B cell (primary cell): ENCODE measurements around the gene PROM1. TPM values are rescaled to one million over a fixed set of nuclear protein-coding genes. Genes with fewer than 3 reads are reported as not detected.

Experiments
- ATAC-seq: fragments of 200-7000 bp; cut with Tn5 transposase; one replicate; pipeline ENCODE4 v1.10.0; 2021; ENCODE audit warnings: low read depth, mild to moderate bottlenecking, moderate number of reproducible peaks, moderate library complexity
- CTCF ChIA-PET: fragments of 350-600 bp; sonication (Branson Sonifier 250); formaldehyde crosslinking; loops from one replicate; lab custom pipeline; 2021; ENCODE audit warnings: antibody characterized with exemption, inconsistent platforms; lab: Charles Lee
- POLR2A ChIA-PET: fragments of 350-600 bp; sonication (Branson Sonifier 250); formaldehyde crosslinking; loops from one replicate; lab custom pipeline; 2021; ENCODE audit warnings: antibody characterized with exemption; lab: Charles Lee
- DNase-seq: peaks from one replicate; pipeline ENCODE4 v3.0.0; 2013
- H2AFZ ChIP-seq: 2 replicates; pipeline ENCODE4 v1.6.1; 2012; ENCODE audit warnings: mild to moderate bottlenecking, low read depth, low read length; ENCODE audit not compliant: insufficient read depth, poor library complexity, severe bottlenecking
- H3K27ac ChIP-seq, 2 donors: 1 replicate in 1 of 2; 2 replicates in 1 of 2; pipeline ENCODE4 v1.5.1; 2012 to 2013; ENCODE audit warnings: low read length in 2 of 2, mild to moderate bottlenecking in 2 of 2, moderate library complexity in 1 of 2
- H3K27me3 ChIP-seq, 4 experiments: fragments of 200-600 bp in 1 of 4; sonication (generic) in 1 of 4; replicated peaks in 1 of 4; 1 replicate in 2 of 4; 2 replicates in 2 of 4; pipeline versions ENCODE4 v1.6.1 to v1.7.0; 2013 to 2016; ENCODE audit warnings: low read length in 3 of 4, mild to moderate bottlenecking in 2 of 4, mixed read lengths in 1 of 4, moderate library complexity in 1 of 4; ENCODE audit not compliant: insufficient read depth in 4 of 4, control insufficient read depth in 3 of 4; ENCODE audit errors: control extremely low read depth in 1 of 4
- H3K36me3 ChIP-seq, 2 experiments: replicated peaks in 1 of 2; 1 replicate in 1 of 2; 2 replicates in 1 of 2; pipeline versions ENCODE4 v1.6.1 to v1.7.1; 2013; ENCODE audit warnings: low read length in 1 of 2; ENCODE audit not compliant: insufficient read depth in 2 of 2, control insufficient read depth in 1 of 2; ENCODE audit errors: control extremely low read depth in 1 of 2, extremely low read depth in 1 of 2
- H3K4me1 ChIP-seq, 2 donors: fragments of 200-600 bp in 1 of 2; sonication (generic) in 1 of 2; 1 replicate in 1 of 2; 2 replicates in 1 of 2; pipeline versions ENCODE4 v1.5.1 to v1.6.1; 2013 to 2017; ENCODE audit warnings: low read length in 2 of 2; ENCODE audit not compliant: control insufficient read depth in 2 of 2, insufficient read depth in 2 of 2
- H3K4me2 ChIP-seq: replicated peaks from 2 replicates; pipeline ENCODE3; 2012; ENCODE audit warnings: mild to moderate bottlenecking, low read depth, low read length; ENCODE audit not compliant: poor library complexity, severe bottlenecking
- H3K4me3 ChIP-seq, 5 experiments: fragments of 200-600 bp in 1 of 5; sonication (generic) in 1 of 5; 1 replicate in 3 of 5; 2 replicates in 2 of 5; pipeline versions ENCODE4 v1.5.1 to v1.7.0; 2011 to 2016; ENCODE audit warnings: low read length in 4 of 5, mild to moderate bottlenecking in 4 of 5, low read depth in 2 of 5, control low read depth in 1 of 5, moderate library complexity in 1 of 5; ENCODE audit not compliant: insufficient read depth in 1 of 5; ENCODE audit errors: control extremely low read depth in 1 of 5, extremely low read depth in 1 of 5
- H3K79me2 ChIP-seq: fragments of 200-600 bp; sonication (generic); one replicate; pipeline ENCODE4 v1.6.0; 2016; ENCODE audit warnings: low read length; ENCODE audit not compliant: control insufficient read depth, insufficient read depth
- H3K9ac ChIP-seq: fragments of 200-600 bp; sonication (generic); 2 replicates; pipeline ENCODE4 v1.6.1; 2017; ENCODE audit warnings: mild to moderate bottlenecking, low read length, moderate library complexity
- H3K9me3 ChIP-seq, 3 donors: one replicate each; pipeline versions ENCODE4 v1.6.1 to v1.7.1; 2013; ENCODE audit warnings: low read length in 2 of 3; ENCODE audit not compliant: control insufficient read depth in 2 of 3, insufficient read depth in 1 of 3; ENCODE audit errors: control extremely low read depth in 1 of 3
- H4K20me1 ChIP-seq: 2 replicates; pipeline ENCODE4 v1.6.0; 2012; ENCODE audit warnings: mild to moderate bottlenecking, low read length; ENCODE audit not compliant: insufficient read depth, control insufficient read depth, poor library complexity, severe bottlenecking
- H3K27ac Mint-ChIP-seq: one replicate; pipeline ENCODE4 v1.8.0; 2021; ENCODE audit warnings: mixed read lengths
- H3K27me3 Mint-ChIP-seq: one replicate; pipeline ENCODE4 v1.8.0; 2021; ENCODE audit warnings: mixed read lengths
- H3K4me1 Mint-ChIP-seq: one replicate; pipeline ENCODE4 v1.8.0; 2021; ENCODE audit warnings: mixed read lengths
- H3K4me3 Mint-ChIP-seq: one replicate; pipeline ENCODE4 v1.8.0; 2021; ENCODE audit warnings: mixed read lengths
- H3K9me3 Mint-ChIP-seq: one replicate; pipeline ENCODE4 v1.8.0; 2022; ENCODE audit warnings: mixed read lengths; ENCODE audit not compliant: insufficient read depth
- EZH2 ChIP-seq: IDR thresholded peaks from 2 replicates; pipeline ENCODE4 v1.6.1; 2012; ENCODE audit warnings: borderline replicate concordance, low read depth, mild to moderate bottlenecking, moderate library complexity, low read length; ENCODE audit not compliant: insufficient read depth, poor library complexity, severe bottlenecking
- WGBS: methylation state at CpG from one replicate; pipeline ENCODE4 v1.1.5; 2013; ENCODE audit warnings: missing lambda C conversion rate; ENCODE audit not compliant: insufficient coverage; 5-methylcytosine and 5-hydroxymethylcytosine counted together
- intact Hi-C: fragments of 100-400 bp; cut with micrococcal nuclease; formaldehyde crosslinking; loops from one replicate; pipeline ENCODE4 v1.10.0; 2022
- polyA plus RNA-seq: library from polyadenylated mRNA; depleted of rRNA; stranded (reverse); fragments of >200 nt; gene quantifications from 2 replicates; pipeline ENCODE4 v1.2.3, GENCODE V29; 2012
- total RNA-seq, 2 donors: library from RNA; stranded (reverse); fragments of 120-200 nt in 1 of 2; gene quantifications; 1 replicate in 1 of 2; 2 replicates in 1 of 2; pipeline versions ENCODE4 v1.2.3 to v1.2.4, GENCODE V29; 2013 to 2022
- TF ChIP-seq, protein P1 (sequence below): fragments of 200-600 bp; IDR thresholded peaks from one replicate; pipeline ENCODE4 v1.8.0; 2022; ENCODE audit warnings: antibody characterized with exemption, mild to moderate bottlenecking

Gene PROM1
- total and polyA plus RNA-seq, 2 donors (not counting 1 experiment from before 2014, with no cell fraction given) = 0.04 TPM; not detected in 1

DNA sequence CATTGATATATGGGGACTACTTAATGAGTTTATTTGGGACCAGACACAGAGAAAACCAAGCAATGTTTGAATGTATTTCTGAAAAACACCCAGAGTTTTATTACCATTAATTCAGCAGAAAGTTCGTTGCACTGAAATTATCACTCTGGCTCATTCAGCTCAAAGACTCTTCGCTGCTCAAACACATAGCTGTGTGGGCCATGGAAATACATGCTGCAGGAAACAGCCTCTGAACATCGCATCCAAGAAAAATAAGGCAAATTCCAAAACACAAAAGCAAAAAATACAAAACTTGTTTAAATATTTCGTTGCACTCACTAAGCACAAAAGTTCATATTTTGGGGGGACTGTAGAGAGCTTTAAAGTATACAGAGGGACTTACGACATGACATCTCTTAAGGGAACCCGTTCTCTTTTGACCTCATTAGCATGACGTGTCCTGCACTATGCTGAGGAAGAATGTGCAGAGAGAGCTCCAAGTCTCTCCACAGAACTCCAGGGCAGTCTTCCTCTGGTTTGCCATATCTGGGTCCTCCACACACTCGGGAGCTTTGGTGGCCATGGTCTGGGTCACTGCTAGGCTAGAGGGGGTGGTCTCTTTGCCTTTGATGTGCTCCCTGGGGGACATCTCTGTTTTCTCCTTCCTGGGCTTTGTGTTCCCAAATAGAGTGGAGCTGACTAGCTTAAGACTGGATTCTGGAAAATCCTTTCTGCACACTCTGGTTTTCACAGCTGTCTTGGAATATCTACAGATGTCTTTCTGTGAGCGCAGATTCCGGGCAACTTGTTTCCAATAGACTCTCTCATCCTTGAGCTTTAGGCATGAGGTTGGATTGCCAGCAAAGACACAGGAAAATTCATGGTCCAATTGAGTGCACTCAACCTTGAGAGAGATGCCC is 148.1 kb downstream of the PROM1 start:
- H3K9ac ChIP-seq = no peak overlapping the region
- no peak overlapping the region for H3K4me2 ChIP-seq
- Mint-ChIP-seq H3K4me1 (peaks cover 20% of the 10 kb centered on the region), H3K27me3 (peaks cover 10% of the 10 kb centered on the region), H3K4me3 (no peak overlapping the region), H3K9me3 (no peaks in the 10 kb centered on the region), H3K27ac (no peak overlapping the region)
- no peak overlapping the region for H2AFZ ChIP-seq
- ChIA-PET POLR2A (no interaction called here), CTCF (no interaction called here)
- H3K27me3 ChIP-seq = no peaks in the 10 kb centered on the region
- H3K4me3 ChIP-seq = no peak overlapping the region
- DNase-seq (no peak), ATAC-seq (no peak)
- WGBS = 97% methylated on average over 8 of the region's 10 CpGs
- intact Hi-C loops = no loop called here
- H3K4me1 ChIP-seq = peaks cover 0 to 1% of the 10 kb centered on the region in 2 donors
- H3K79me2 ChIP-seq = no peaks in the 10 kb centered on the region
- H4K20me1 ChIP-seq = no peaks in the 10 kb centered on the region
- H3K27ac ChIP-seq = no peak overlapping the region
- no peaks in the 10 kb centered on the region for H3K9me3 ChIP-seq
- no peaks in the 10 kb centered on the region for H3K36me3 ChIP-seq
- TF ChIP-seq, protein P1, sequence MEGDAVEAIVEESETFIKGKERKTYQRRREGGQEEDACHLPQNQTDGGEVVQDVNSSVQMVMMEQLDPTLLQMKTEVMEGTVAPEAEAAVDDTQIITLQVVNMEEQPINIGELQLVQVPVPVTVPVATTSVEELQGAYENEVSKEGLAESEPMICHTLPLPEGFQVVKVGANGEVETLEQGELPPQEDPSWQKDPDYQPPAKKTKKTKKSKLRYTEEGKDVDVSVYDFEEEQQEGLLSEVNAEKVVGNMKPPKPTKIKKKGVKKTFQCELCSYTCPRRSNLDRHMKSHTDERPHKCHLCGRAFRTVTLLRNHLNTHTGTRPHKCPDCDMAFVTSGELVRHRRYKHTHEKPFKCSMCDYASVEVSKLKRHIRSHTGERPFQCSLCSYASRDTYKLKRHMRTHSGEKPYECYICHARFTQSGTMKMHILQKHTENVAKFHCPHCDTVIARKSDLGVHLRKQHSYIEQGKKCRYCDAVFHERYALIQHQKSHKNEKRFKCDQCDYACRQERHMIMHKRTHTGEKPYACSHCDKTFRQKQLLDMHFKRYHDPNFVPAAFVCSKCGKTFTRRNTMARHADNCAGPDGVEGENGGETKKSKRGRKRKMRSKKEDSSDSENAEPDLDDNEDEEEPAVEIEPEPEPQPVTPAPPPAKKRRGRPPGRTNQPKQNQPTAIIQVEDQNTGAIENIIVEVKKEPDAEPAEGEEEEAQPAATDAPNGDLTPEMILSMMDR = no peak
- no peak for TF ChIP-seq EZH2

DNA sequence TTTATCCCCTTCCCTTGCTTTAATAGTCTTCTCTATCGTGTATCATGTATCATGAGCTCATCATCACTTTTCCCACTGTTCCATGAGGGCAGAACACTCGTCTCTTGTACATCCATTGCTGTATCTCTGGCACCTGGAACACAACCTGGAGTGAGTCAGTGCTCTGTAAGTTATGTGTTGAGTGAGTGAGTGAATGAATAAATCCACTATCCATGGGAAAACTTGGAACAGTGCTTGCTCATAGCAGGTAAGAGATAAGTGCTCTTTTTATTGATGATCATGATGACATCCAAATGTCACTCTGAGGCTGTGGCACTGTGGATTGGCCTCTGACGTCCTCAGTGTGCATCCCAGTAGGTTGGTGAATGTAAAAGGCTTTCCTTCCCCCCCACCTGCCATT is 149.6 kb downstream of the PROM1 start:
- Histone ChIP-seq H3K27ac (no peak overlapping the region), H3K4me2 (no peak overlapping the region), H3K4me3 (no peak overlapping the region), H3K27me3 (no peaks in the 10 kb centered on the region), H3K9ac (no peak overlapping the region), H3K79me2 (no peaks in the 10 kb centered on the region), H3K4me1 (peaks cover 0 to 8% of the 10 kb centered on the region in 2 donors), H2AFZ (no peak overlapping the region), H3K9me3 (no peaks in the 10 kb centered on the region), H4K20me1 (no peaks in the 10 kb centered on the region), H3K36me3 (no peaks in the 10 kb centered on the region)
- H3K4me1 Mint-ChIP-seq = peaks cover 30% of the 10 kb centered on the region
- TF ChIP-seq, protein P1 = no peak
- no peak for TF ChIP-seq EZH2
- no peak overlapping the region for H3K4me3 Mint-ChIP-seq
- peaks cover 3% of the 10 kb centered on the region for H3K27me3 Mint-ChIP-seq
- intact Hi-C loops = no loop called here
- WGBS = 71% methylated on average over 1 of the region's 3 CpGs
- POLR2A ChIA-PET = no interaction called here
- no peak for DNase-seq
- no peaks in the 10 kb centered on the region for H3K9me3 Mint-ChIP-seq
- CTCF ChIA-PET = interaction anchor here (1.2 kb wide), 1 partner anchor 51 kb away, joined by 3 read pairs; no protein-coding TSS in a partner anchor
- ATAC-seq = no peak
- H3K27ac Mint-ChIP-seq = no peak overlapping the region
